Measurements from ENCODE around the gene DDT.
"Not testable (repeated sequence)": the region's sequence is repeated elsewhere in the genome, so short reads cannot be mapped to it uniquely, and the experiment has no call there.

DNA sequence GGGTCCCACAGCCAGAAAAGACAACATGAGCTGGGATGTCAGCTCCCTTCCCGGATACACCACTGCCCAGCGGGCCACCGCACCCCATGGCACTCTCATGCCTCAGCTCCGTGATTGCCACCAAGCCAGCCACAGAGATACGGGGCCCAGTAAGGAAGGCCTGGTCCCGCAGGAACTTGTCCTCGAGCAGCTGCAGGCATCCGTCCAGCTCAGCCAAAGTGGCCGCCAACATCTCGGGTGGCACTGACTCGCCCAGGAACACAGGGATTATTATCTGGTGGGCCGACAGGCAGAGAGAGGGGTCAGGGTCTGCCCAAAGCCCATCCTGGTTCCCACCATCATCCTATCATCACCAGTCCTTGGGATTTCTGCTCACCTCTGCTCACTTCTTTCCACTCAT is 3.1 kb upstream of the DDT start:
- TF ChIP-seq, protein P1, sequence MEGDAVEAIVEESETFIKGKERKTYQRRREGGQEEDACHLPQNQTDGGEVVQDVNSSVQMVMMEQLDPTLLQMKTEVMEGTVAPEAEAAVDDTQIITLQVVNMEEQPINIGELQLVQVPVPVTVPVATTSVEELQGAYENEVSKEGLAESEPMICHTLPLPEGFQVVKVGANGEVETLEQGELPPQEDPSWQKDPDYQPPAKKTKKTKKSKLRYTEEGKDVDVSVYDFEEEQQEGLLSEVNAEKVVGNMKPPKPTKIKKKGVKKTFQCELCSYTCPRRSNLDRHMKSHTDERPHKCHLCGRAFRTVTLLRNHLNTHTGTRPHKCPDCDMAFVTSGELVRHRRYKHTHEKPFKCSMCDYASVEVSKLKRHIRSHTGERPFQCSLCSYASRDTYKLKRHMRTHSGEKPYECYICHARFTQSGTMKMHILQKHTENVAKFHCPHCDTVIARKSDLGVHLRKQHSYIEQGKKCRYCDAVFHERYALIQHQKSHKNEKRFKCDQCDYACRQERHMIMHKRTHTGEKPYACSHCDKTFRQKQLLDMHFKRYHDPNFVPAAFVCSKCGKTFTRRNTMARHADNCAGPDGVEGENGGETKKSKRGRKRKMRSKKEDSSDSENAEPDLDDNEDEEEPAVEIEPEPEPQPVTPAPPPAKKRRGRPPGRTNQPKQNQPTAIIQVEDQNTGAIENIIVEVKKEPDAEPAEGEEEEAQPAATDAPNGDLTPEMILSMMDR (IDR thresholded peaks at IDR 0.05), result not testable (repeated sequence)
- TF ChIP-seq, protein P2, sequence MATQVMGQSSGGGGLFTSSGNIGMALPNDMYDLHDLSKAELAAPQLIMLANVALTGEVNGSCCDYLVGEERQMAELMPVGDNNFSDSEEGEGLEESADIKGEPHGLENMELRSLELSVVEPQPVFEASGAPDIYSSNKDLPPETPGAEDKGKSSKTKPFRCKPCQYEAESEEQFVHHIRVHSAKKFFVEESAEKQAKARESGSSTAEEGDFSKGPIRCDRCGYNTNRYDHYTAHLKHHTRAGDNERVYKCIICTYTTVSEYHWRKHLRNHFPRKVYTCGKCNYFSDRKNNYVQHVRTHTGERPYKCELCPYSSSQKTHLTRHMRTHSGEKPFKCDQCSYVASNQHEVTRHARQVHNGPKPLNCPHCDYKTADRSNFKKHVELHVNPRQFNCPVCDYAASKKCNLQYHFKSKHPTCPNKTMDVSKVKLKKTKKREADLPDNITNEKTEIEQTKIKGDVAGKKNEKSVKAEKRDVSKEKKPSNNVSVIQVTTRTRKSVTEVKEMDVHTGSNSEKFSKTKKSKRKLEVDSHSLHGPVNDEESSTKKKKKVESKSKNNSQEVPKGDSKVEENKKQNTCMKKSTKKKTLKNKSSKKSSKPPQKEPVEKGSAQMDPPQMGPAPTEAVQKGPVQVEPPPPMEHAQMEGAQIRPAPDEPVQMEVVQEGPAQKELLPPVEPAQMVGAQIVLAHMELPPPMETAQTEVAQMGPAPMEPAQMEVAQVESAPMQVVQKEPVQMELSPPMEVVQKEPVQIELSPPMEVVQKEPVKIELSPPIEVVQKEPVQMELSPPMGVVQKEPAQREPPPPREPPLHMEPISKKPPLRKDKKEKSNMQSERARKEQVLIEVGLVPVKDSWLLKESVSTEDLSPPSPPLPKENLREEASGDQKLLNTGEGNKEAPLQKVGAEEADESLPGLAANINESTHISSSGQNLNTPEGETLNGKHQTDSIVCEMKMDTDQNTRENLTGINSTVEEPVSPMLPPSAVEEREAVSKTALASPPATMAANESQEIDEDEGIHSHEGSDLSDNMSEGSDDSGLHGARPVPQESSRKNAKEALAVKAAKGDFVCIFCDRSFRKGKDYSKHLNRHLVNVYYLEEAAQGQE (IDR thresholded peaks at IDR 0.05; ENCODE audit: insufficient read depth in 1 of 2, low read depth in 2 of 2, low read length in 1 of 2), result not testable (repeated sequence)
- TF ChIP-seq TCF7L2 (IDR thresholded peaks at IDR 0.05; ENCODE audit: low read depth, low read length), result not testable (repeated sequence)
